ENCODE data around the gene SERPINB5. TPM values are rescaled to one million over a fixed set of nuclear protein-coding genes. Genes with fewer than 3 reads are reported as not detected.

Gene SERPINB5
- polyA plus RNA-seq, 1 experiment, result not detected

DNA sequence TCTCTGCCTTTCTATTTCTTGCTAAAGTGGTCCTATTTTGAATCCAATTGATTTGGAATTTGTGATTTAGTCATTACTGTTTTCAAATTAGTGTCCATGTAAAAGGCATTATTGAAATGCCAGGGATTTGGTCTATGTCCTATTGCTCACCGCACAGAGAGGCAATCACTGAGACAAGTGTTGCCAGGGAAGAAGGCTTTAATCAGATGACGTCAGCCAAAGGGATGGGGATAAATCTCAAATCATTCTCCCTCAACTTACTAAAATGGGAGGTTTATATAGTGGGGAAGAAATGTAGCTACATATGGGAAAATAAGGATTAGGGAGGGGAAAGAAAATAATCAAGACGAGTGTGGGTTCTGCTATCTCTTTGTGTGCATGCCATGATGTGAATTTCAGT lies 75.0 kb downstream of the SERPINB5 start:
- Histone ChIP-seq H3K27me3 (ENCODE audit: control insufficient read depth, insufficient read depth, low read length) (no peaks in the 10 kb centered on the region), H3K4me3 (ENCODE audit: low read depth, low read length) (no peak overlapping the region), H3K36me3 (ENCODE audit: control insufficient read depth, insufficient read depth, low read length) (no peaks in the 10 kb centered on the region)
- CTCF ChIA-PET, result interaction anchor here (2.1 to 4.1 kb wide), 2 partner anchors 27 to 33 kb away, joined by 13 to 23 read pairs; no protein-coding TSS in a partner anchor
- no peak for DNase-seq (ENCODE audit: low read depth)
- POLR2A ChIA-PET, result no interaction called here
- TF ChIP-seq, protein P1, sequence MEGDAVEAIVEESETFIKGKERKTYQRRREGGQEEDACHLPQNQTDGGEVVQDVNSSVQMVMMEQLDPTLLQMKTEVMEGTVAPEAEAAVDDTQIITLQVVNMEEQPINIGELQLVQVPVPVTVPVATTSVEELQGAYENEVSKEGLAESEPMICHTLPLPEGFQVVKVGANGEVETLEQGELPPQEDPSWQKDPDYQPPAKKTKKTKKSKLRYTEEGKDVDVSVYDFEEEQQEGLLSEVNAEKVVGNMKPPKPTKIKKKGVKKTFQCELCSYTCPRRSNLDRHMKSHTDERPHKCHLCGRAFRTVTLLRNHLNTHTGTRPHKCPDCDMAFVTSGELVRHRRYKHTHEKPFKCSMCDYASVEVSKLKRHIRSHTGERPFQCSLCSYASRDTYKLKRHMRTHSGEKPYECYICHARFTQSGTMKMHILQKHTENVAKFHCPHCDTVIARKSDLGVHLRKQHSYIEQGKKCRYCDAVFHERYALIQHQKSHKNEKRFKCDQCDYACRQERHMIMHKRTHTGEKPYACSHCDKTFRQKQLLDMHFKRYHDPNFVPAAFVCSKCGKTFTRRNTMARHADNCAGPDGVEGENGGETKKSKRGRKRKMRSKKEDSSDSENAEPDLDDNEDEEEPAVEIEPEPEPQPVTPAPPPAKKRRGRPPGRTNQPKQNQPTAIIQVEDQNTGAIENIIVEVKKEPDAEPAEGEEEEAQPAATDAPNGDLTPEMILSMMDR (IDR thresholded peaks at IDR 0.05; ENCODE audit: insufficient read depth, low read depth, low read length), result no peak

DNA sequence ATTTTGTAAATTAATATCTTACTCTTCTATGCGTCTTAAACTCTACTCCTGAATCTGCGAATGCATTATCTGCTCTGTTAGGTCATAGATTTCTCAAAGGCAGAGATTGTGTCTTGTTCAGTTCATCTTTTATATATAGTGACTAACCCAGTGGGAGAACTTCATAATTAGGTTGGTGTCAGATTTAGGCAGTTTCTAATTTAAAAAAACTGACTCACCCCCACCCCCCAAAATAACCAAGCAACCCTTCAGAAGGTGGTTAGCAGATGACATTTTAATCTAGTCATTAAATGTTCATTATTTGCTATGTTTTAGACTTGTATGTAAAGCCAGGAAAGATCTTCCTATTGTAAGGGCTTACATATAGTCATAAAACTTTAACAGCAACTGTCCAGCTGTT lies 75.8 kb downstream of the SERPINB5 start:
- Histone ChIP-seq H3K4me3 (ENCODE audit: low read depth, low read length) (no peak overlapping the region), H3K36me3 (ENCODE audit: control insufficient read depth, insufficient read depth, low read length) (no peaks in the 10 kb centered on the region), H3K27me3 (ENCODE audit: control insufficient read depth, insufficient read depth, low read length) (no peaks in the 10 kb centered on the region)
- no peak for DNase-seq (ENCODE audit: low read depth)
- TF ChIP-seq, protein P1 (IDR thresholded peaks at IDR 0.05; ENCODE audit: insufficient read depth, low read depth, low read length), result no peak
- CTCF ChIA-PET, result interaction anchor here (0.6 to 4.1 kb wide), 5 partner anchors 8 to 179 kb away, joined by 3 to 23 read pairs (median 4); no protein-coding TSS in a partner anchor
- POLR2A ChIA-PET, result interaction anchor here (0.7 kb wide), 1 partner anchor 131 kb away, joined by 3 read pairs; no protein-coding TSS in a partner anchor

DNA sequence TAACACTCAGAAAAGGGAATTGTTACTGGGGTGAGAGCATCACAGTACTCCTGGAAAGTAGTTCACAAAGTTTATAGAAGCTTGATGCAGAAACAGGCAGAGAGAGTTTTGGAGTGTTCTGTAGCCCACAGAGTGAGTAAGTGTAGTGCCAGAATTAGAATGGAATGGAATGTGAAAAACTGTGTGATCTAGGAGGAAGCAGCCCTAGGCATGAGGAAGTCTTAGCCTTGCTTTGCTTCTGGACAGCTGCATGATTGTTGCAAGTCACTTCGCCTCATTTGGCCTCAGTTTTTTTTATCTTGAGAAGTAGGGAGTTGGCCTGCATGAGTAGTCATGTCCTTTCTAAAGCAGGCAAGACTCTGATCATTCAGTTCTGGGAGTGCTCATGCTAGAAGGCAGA lies 76.3 kb downstream of the SERPINB5 start:
- CTCF ChIA-PET, result interaction anchor here (0.6 to 4.1 kb wide), 5 partner anchors 8 to 179 kb away, joined by 3 to 23 read pairs (median 4); no protein-coding TSS in a partner anchor
- TF ChIP-seq, protein P1 (IDR thresholded peaks at IDR 0.05; ENCODE audit: insufficient read depth, low read depth, low read length), result no peak
- peak; percentile 95 for DNase-seq (ENCODE audit: low read depth)
- Histone ChIP-seq H3K4me3 (ENCODE audit: low read depth, low read length) (no peak overlapping the region), H3K27me3 (ENCODE audit: control insufficient read depth, insufficient read depth, low read length) (no peaks in the 10 kb centered on the region), H3K36me3 (ENCODE audit: control insufficient read depth, insufficient read depth, low read length) (no peaks in the 10 kb centered on the region)
- POLR2A ChIA-PET, result interaction anchor here (0.6 to 0.7 kb wide), 2 partner anchors 13 to 130 kb away, joined by 3 to 4 read pairs; no protein-coding TSS in a partner anchor

Other genes with a start within 250 kb of the SERPINB5 start
- gene BCL2, start 157.2 kb upstream of the SERPINB5 start, polyA plus RNA-seq (2011; rRNA removed), result 0.15 and 0.16 TPM in 2 replicates
- 29.1 and 32.0 TPM in 2 replicates for gene KDSR, start 109.8 kb upstream of the SERPINB5 start, polyA plus RNA-seq (2011; rRNA removed)
- gene VPS4B, start 54.5 kb upstream of the SERPINB5 start, polyA plus RNA-seq (2011; rRNA removed), result 17.0 and 25.1 TPM in 2 replicates
- gene SERPINB12, start 65.4 kb downstream of the SERPINB5 start, polyA plus RNA-seq (2011; rRNA removed), result not detected in 2 replicates
- gene SERPINB13, start 110.4 kb downstream of the SERPINB5 start, polyA plus RNA-seq (2011; rRNA removed), result not detected in 2 replicates
- gene SERPINB4, start 167.3 kb downstream of the SERPINB5 start, polyA plus RNA-seq (2011; rRNA removed), result 0.06 TPM in 1 of 2 replicates, not detected in the other
- not detected in 2 replicates for gene SERPINB3, start 184.9 kb downstream of the SERPINB5 start, polyA plus RNA-seq (2011; rRNA removed)
- gene SERPINB11, start 226.0 kb downstream of the SERPINB5 start, polyA plus RNA-seq (2011; rRNA removed), result not detected in 2 replicates

All from BJ (cell line).